ENCODE data around the gene LCK.
"Not testable (repeated sequence)": the region's sequence is repeated elsewhere in the genome, so short reads cannot be mapped to it uniquely, and the experiment has no call there.

LCK gene

DNA sequence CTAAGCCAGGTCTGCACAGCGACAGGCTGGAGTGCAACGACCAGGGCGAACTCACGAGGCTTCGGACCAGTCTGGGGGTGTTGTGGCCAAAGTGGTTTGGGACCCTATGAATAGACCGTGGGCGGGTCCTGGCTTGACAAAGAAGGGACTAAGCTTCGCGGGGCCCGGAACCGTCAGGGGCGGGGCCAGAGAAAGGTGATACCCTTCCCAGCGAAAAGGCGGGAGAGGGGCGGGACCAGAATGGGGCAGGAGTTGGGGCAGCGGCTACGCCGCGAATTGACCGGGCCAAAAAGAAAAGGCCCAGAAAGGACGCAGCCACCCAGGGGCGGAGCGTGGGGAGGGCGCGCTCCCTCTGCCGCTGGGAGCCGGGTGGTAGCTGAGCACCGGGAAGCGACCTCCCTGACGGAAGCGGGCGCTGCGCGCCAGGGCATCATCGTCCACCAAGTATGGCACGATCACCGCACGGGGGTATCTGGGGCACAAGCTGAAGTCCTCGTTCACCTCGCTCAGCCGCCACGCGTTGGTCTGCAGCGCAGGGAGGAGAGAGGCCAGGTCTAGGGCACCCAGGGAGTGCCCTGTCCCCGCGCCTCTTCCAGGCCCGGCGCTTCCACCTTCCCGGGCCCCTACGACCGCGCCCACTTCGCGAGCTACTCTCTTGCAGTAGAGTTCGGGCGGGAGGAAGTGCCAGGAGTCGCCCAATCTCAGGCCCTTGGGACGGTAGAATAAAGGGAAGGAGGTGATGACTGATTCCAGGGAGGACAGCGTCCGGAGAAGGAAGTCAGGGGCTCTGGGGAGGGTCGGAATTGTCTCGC is 10.7 kb upstream of the LCK start:
- peak; percentile 61 for DNase-seq (ENCODE audit: low spot score)

DNA sequence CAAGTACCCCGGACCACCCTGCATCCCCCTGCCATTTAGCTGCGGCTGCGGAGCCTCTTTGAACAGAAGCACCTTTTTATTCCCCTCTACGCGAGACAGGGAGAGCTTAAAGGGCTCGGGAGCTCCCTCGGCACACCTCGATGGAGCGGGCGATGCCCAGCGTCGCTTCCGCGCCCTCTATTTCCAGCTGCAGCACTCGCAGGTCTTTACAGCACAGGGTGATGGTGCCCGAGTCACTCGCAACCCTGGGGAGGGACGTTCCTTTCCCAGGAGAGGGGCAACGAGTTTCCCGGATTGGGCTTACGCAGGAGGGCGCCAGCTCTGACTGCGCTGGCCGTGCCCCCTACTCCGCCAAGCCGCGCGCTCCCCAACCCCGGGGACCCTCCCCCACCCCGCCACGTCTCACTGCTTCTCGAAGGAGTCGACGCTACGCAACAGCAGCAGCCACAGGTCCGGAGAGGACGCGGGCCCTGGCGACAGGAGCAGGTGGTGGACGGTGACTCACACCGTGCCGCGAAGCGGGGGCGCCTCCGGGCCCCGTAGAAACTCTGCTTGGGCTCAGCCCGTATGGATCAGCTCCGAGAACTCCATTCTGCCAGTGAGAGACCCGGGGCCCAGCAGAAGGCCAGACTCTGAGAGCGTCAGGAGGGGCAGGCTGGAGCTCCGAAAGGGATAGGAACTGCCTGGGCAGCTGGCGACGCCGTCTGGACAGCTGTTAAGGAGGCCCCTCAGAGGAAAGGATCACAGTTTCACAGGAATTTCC is 9.9 kb upstream of the LCK start:
- DNase-seq (ENCODE audit: low spot score): peak; percentile 74

DNA sequence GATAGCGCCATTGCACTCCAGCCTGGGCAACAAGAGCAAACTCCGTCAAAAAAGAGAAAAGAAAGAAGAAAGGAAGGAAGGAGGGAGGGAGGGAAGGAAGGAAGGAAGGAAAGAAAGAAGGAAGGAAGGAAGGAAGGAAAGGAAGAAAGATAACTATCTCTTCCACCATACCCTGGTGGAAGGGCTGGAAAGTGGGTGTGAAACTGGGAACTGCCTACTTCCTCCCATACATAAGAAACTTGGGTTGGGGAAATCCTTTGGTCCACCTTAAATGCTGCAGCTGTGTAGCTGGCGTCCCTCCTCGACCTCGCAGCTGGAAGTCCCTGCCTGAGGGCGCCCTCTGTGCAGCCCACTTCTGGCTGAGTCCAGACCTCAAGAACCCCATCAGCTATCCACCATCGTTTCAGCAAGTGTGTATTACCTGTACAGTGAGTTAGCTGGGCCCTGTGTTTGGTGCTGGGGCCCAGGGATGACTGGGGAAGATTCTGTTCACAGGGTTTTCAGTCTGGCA is 8.7 kb upstream of the LCK start:
- DNase-seq (ENCODE audit: low spot score): peak; percentile 84

DNA sequence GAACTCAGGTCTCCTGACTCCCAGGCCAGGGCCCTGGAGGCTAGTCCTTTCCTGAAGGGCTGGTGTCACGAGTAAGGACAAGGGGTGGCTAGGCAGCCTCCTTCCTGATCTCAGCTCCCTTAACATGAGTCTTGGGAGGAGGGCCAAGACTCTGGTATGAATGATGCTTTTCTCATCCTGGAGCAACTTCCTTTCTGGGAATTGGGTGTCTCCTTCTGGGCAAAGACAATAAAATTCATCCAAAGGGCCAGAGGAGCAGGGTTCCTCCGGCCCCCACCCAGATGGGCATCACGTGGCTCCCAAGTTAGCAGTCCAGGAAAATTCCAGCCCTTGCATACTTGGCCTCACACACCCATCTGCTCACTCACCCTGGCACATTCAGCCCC is 4.2 kb upstream of the LCK start, which contains the start of gene FAM167B:
TSS of gene FAM167B (plus strand) at position 335 of the 386 bp plus-strand sequence. CDS start 200 bp downstream, outside the sequence.
- DNase-seq (ENCODE audit: low spot score): no peak

DNA sequence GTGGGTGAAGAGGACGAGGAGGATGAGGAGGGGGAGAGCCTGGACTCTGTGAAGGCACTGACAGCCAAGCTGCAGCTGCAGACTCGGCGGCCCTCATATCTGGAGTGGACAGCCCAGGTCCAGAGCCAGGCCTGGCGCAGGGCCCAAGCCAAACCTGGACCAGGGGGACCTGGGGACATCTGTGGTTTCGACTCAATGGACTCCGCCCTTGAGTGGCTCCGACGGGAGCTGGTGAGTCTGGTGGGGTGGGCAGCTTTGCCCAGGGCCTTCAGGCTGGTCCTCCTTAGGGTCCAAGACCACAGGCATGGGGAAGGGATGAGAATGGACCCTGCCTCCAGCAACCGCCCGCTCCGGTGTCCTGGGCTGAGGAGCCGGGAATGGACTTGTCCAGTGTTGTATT is 3.6 kb upstream of the LCK start:
- DNase-seq (ENCODE audit: low spot score): no peak

DNA sequence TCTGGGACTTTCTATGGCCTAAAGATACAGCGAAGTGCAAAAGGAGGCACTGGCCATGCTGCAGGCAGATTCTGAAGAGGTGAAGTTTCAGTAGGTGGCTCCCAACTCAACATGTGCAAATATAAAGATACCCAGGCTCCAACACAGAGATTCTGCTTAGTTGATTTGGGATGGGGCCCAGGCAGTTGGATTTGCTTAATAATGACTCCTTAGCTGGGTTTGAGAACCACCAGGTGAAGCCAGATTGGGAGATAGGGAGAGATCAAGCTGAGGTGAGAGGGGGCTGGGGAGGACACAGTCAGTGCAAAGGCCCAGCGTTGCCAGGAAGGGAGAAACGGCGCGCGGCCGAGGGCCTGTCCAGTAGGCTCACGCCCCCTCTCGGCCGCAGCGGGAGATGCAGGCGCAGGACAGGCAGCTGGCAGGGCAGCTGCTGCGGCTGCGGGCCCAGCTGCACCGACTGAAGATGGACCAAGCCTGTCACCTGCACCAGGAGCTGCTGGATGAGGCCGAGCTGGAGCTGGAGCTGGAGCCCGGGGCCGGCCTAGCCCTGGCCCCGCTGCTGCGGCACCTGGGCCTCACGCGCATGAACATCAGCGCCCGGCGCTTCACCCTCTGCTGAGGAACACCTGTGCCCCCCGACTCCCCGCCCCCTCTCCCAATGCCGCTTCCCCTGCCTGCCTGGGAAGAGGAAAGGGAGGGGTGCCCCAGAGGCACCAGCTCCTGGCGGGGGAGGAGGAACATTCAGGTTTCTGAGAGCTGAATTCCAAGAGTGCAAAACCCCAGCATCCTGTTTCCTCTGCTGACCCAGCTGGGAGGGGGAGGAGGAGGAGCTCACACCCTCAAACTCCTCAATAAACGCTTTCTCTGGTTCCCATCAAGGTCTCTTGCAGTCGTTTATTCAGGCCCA is 2.8 kb upstream of the LCK start:
- DNase-seq (ENCODE audit: low spot score): peak; percentile 52

DNA sequence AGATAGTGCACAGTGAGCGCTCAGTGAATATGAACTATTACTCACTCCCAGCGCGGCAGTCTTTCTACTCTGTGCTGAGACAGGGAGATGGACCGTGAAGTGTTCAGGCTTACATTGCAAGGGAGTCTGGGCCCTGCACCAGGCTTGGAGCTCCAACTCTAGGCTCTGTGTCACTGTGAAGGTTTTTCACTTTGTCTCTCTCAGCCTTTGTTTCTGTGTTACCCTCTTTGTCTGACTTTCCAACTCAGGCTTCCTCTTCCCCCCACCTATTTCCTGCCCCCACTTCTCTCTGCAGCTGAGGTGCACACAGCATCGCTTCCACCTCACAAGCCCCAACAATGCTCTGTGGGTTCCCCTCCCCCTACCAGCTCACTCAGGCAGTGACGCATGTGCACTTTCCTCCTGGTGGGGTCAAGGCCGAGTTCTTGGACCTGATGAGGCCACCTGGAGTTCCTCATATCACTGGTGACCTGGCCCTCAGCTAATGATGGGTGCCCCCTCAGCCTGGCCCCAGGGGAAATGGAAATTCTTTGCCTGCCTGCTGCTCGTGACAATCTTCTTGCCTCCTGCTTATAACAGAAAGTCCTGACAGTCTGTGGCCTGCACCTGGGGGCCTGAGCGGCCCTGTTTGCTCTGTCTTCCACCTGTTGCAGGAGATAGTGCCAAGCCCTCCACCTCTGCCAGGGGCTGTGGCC is 1.1 kb upstream of the LCK start:
- DNase-seq (ENCODE audit: low spot score): no peak

DNA sequence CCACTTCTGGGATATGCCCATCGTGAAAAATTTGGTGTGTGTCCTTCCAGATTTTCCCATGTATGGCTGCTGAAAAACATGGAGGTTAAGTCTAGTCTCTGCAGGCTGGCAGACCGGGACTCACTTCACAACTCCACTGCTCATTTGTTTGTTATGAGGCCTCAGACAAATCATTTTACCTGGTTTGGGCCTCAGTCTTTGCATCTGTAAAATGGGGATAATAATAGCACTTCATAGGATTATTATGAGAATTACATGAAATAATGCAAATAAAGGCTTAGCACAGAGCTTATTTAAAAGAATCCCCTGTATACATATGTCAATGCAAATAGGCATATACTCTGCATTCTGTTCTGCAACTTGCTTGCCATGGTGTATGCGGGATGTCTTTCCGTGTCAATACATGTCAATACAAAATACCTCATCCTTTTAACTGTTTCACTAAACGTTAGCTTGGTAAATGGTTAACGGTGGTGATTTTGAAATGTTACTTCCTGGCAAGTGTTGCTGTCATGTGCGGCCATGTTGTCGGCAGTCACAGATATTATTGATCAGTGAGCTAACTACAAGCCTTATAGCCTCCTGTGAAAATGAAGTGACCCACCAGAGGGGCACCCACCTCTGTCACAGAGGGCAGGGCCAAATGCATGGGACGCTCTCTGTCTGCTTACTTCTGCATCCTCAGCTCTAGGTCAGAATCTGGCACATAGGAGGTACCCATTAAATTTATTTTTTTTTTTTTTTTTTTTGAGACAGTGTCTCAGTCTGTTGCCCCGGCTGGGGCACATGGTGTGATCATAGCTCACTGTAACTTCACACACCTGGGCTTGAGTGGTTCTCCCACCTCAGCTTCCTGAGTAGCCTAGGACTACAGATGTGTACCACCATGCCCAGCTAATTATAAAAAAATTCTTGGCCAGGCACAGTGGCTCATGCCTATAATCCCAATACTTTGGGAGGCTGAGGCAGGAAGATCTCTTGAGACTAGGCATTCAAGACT is 4.3 kb downstream of the LCK start:
- no peak for DNase-seq (ENCODE audit: low spot score)

DNA sequence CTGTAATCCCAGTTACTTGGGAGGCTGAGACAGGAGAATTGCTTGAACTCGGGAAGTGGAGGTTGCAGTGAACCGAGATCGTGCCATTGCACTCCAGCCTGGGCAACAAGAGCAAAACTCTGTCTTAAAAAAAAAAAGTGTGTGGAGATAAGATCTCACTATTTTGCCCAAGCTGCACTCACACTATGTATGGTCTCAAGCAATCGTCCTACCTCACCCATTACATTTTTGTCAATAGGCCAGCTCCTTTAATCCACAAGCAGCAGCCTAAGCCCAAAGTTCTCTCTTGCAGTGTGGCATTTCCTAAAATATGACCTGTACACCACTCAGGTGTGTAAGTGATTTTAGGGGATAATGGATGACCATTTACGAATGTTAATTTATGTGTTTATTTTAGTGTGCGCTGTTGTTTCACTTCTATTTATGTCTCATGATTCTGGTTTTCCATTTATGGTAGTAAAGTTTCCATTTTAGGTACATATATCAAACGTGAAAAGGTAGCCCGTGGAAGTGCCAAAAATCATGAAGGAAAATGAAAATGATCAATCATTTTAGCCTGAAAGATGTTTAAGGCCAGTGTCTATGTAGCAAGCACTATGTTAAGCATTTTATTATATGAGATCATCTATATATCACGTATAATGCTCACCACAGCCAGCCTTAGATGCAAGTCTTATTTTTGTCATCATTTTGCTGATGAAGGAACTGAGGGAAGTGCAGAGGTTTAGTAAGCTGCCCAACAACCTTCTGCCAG is 5.6 kb downstream of the LCK start:
- no peak for DNase-seq (ENCODE audit: low spot score)

DNA sequence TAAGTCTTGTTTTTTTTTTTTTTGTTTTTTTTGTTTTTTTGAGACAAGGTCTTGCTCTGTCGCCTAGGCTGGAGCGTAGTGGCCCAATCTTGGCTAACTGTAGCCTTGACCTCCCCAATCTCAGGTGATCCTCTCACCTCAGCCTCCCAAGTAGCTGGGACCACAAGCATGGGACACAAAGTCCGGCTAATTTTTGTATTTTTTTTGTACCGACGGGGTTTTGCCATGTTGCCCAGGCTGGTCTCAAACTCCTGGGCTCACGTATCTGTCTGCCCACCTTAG is 6.1 kb downstream of the LCK start:
- DNase-seq (ENCODE audit: low spot score): no peak

DNA sequence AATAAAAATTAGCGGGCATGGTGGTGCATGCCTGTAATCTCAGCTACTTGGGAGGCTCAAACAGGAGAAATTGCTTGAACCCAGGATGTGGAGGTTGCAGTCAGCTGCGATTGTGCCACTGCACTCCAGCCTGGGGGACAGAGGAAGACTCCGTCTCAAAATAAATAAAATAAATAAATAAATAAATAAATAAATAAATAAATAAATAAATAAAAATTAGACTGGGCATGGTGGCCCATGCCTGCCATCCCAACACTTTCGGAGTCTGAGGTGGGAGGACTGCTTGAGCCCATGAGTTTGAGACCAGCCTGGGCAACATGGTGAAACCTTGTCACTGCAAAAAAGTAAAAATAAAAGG is 12.2 kb downstream of the LCK start:
- DNase-seq (ENCODE audit: low spot score): not testable (repeated sequence)

DNA sequence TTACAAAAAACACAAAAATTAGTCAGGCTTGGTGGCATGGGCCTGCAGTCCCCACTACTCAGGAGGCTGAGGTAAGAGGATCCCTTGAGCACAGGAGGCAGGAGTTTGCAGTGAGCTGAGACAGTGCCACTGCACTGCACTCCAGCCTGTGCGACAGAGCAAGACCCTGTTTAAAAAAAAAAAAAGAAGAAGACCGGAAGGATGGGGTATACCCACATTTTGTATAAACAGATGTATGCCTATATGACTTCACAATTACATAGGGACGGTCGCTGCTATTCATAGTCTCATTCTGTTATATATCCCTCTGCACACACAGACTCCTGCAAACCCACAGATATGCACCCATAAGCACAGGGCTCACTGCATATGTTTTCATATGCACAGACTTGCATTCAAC is 12.7 kb downstream of the LCK start:
- no peak for DNase-seq (ENCODE audit: low spot score)

DNA sequence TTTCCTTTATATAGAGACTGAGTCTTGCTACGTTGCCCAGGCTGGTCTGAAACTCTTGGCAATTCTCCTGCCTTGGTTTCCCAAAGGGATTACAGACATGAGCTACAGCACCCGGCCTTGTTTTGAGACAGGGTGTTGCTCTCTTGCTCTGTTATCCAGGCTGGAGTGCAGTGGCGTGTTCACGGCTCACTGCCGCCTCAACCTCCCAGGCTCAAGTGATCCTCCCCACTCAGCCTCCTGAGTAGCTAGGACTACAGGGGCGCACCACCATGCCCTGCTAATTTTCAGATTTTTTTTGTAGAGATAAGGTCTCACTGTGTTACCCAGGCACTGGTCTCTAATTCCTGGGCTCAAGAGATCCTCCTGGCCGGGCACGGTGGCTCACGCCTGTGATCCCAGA is 14.8 kb downstream of the LCK start:
- no peak for DNase-seq (ENCODE audit: low spot score)

DNA sequence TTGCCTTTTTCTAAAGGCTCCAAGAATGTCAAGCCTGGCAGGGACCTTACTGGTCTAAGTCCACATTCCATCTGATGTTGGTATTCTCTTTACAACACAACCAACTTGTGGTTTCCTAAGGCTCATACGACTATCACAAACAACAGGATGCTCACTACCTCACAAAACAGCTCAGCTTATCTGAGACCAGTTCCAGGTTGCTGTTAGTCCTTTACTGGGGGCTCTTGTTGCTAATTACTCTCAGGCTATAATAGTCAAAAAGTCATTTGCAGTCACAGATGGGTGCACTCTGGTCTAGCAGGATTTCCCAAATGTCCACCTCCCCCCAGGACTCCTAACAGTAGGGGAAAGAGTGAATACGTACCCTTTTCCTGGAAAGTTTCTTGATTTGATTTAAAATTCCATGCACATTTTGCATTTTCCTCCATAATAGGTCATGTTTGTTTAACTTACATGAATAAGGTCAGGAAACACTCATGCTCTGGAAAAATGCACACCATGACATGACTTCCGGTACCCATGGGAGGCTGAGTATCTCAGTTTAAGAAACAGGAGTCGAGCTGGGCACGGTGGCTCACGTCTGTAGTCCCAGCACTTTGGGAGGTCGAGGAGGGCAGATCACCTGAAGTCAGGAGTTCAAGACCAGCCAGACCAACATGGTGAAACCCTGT is 16.0 kb downstream of the LCK start:
- DNase-seq (ENCODE audit: low spot score): no peak

DNA sequence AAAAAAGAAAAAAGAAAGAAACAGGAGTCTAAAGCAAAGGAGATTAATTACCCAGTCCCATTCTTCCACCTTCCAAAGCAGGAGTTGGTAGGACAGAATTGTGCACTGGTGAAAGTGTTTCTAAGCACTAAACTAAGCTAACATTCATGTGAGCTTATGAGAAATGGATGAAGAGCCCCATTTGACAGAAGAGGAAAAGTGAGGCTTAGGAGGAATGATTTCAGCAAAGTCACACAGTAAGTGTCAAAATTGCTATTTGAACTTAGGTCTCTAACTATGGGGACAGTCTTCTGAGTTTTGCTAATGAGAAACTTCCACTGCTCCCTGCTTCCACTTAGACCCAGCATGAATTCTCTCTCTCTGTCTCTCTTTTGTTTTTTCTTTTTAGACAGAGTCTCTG is 18.7 kb downstream of the LCK start:
- no peak for DNase-seq (ENCODE audit: low spot score)

DNA sequence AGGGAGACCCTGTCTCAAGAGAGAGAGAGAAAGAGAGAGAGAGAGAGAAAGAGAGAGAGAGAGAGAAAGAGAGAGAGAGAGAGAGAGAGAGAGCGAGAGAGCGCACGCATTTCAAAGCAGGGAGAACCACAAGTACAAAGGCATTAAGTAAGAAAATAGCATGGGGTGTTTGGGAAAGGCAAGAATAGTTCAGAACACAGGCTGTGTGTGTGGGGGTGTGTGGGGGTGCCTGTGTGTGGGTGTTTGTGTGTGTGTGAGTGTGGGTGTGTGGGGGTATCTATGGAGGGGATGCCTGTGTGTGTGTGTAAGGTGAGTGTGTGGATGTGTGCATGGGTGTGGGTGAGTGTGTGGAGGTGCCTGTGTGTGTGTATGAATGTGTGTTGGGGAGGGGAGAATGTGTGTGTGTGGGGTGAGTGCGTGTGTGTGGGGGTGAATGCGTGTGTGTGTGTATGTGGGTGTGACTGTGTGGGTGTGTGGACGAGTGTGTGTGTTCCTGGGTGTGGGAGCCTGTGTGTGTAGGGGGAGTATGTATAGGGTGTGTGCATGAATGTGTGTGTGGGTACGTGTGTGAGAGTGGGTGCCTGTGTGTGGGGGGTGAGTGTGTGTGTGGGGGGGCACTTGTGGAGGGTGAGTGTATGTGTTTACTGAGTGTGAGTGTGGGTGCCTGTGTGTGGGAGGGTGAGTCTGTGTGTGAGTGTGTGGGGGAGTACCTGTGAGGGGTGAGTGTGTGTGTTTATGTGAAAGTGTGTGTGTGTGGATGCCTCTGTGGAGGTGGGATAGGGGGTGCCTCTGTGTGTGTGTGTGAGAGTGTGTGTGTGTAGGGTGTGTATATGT is 21.7 kb downstream of the LCK start:
- no peak for DNase-seq (ENCODE audit: low spot score)

DNA sequence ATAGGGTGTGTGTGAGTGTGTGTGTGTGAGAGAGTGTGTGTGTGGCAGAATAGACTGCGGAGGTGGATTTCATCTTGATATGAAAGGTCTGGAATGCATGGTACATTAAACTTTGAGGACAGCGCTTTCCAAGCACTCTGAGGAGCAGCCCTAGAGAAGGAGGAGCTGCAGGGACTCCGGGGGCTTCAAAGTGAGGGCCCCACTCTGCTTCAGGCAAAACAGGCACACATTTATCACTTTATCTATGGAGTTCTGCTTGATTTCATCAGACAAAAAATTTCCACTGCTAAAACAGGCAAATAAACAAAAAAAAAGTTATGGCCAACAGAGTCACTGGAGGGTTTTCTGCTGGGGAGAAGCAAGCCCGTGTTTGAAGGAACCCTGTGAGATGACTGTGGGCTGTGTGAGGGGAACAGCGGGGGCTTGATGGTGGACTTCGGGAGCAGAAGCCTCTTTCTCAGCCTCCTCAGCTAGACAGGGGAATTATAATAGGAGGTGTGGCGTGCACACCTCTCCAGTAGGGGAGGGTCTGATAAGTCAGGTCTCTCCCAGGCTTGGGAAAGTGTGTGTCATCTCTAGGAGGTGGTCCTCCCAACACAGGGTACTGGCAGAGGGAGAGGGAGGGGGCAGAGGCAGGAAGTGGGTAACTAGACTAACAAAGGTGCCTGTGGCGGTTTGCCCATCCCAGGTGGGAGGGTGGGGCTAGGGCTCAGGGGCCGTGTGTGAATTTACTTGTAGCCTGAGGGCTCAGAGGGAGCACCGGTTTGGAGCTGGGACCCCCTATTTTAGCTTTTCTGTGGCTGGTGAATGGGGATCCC is 22.5 kb downstream of the LCK start:
- no peak for DNase-seq (ENCODE audit: low spot score)

Measured in Ammon's horn (tissue), 1 donor.